SK-MEL-5 (cell line): ENCODE measurements around the gene TDRD9. TPM values are rescaled to one million over a fixed set of nuclear protein-coding genes. Genes with fewer than 3 reads are reported as not detected.

Experiments used
- DNase-seq: peaks from one replicate; pipeline ENCODE4 v3.0.0-alpha.2; 2016; ENCODE audit warnings: low read depth, low spot score
- in situ Hi-C: cut with HindIII; loops from 2 replicates; pipeline ENCODE4 v1.10.0; 2016; ENCODE audit warnings: low sequenced_read_pairs, high pct_unique_total_duplicates, low pct_unique_long_range_greater_than_20kb
- small RNA-seq, 2 experiments: library from RNA; depleted of rRNA; stranded (forward); fragments of <200 nt; gene quantifications; one replicate each; pipeline ENCODE3, GENCODE V24; 2014
- total RNA-seq: library from RNA; depleted of rRNA; stranded (reverse); fragments of >200 nt; shearing (Covaris generic); gene quantifications from 2 replicates; pipeline ENCODE4 v1.2.3, GENCODE V29; 2014; rRNA removed

The TDRD9 gene
- total RNA-seq, 1 experiment from 2014 or later: not detected

DNA sequence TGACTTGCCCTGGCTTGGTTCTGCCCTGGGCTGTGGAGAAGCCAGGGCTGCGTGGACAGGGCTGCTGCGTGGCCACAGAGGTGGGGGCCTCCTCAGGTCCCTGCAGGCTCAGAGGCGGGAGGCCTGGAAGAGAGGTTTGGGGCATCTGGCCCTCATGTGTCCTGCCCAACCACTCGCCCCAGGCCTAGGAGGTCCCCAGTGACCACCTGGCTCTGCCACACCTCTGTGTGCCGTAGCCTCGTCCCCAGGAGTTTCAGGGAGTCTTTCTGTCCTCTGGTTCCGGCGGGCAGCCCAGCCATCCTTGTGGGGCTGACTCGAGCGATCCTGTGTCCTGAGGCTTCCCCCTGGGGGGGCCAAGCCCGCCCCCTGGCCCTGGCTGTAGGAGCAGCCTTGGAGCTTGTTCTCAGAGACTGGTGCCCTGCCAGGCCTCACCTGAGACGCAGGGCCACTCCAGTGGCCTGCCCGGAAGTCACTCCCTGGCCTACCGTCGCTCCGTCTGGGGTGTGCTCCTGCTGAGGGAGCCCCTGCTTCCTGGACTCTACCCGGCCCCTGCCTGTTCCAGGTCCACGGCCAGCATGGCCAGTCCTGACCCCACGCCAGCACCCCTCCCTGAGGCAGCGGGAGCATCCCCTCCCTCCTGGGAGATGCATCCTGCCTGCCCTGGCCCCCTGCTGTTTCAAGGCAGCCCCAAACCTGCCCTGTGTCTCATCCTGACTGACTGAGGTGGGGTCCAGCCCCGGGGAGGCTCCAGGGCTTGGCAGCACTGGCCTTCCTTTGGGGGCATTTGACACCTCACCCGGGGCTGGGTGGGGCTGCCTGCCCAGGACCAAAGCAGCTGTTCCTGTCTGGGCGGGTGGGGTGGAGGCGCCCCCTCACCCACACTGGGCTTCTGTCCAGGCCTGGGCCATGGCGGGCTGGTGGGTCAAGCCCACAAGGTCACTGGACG, 171.1 kb downstream of the TDRD9 start:
- no peak for DNase-seq
- in situ Hi-C loops: no loop called here

DNA sequence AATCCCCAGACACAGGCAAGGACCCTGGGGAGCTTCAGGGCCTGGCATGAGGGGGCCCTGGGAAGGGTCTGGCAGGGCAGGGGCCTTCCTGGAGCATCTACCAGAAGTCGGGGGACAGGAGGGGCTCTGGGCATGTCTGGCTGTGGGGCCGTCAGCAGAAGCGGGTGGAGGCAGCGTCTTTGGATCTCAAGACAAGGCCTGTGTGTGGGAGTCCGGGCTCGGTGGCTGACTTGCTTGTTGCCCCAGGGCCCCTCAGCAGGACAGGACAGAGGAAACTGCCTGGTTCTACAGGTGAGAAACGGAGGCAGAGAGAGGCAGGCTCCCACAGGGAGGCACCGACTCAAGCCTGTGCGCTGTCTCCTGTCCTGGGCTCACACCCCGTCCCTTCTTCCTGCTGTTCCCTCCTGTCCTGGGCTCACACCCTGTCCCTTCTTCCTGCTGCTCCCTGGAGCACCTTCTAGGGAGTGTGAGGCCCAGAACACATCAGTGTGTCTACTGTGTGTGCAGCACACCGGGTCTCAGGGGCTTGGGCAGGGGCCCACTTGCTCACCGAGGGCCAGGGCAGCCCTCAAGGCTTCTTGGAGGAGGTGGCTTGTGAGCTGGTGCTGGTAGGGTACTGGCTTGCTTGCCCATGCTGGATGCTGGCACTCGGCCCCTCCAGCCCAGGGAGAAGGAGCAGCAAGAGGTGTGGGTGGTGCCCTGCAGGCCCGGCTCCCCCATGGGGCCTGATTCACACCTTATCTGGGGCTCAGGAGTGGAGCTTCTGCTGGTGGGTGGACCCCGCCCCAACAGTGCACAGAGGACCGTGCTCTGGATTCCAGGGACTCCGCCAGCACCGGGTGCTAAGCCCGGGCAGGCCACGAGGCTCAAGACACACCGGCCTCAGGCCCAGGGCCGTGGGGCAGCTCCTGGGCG, 172.2 kb downstream of the TDRD9 start:
- DNase-seq: no peak
- in situ Hi-C loops: no loop called here

GRCh38 chr14:104101086-104101621, 172.9 kb downstream of the TDRD9 start:
- in situ Hi-C loops: no loop called here
- DNase-seq: no peak

DNA sequence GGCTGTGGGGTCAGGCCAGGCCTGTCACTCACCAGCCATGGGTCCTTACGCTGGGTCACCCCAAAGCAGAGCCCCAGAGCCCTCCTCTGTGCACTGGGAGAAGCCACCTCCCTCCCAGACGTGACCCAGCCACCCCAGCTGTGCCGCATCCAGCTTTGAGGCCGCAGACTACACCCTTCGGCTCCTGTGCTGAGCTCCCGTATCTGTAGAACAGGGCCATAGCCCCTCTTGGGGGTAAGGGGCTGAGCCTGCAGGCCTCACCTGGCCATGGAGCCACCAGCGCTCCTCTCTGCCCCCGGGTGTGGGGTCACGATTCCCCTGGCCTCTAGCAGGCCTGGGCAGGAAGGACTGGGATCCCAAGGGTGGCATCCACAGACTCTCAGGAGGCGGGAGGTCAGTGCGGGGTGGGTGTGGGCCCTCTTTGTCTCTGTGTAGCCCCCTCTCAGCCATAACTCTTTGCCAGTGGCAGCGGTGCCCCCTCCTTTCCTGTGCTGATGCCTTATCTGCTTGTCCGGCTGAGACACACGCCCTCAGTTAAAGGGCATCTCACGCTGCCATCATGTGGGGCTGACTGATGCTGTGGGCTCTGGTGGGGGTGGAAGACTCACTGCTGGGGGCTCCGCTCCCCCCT, 173.5 kb downstream of the TDRD9 start:
- in situ Hi-C loops: no loop called here
- no peak for DNase-seq

Small RNA genes lying within 50 kb of the gene (small RNA-seq; reads per million reads assigned to genes)
- gene RN7SL634P: 0 to 0.14 reads per million in 2 experiments

Other genes starting within 250 kb of the TDRD9 start
- 27.7 and 33.5 TPM in 2 replicates for gene XRCC3, start 213.0 kb upstream of the TDRD9 start, total RNA-seq
- 22.1 and 33.2 TPM in 2 replicates for gene ZFYVE21, start 212.6 kb upstream of the TDRD9 start, total RNA-seq
- 3.2 and 6.2 TPM in 2 replicates for gene PPP1R13B, start 80.9 kb upstream of the TDRD9 start, total RNA-seq
- gene RD3L, start 14.1 kb downstream of the TDRD9 start, total RNA-seq: not detected in 2 replicates
- 0.29 and 1.3 TPM in 2 replicates for gene ASPG, start 157.2 kb downstream of the TDRD9 start, total RNA-seq
- 1.4 TPM in 2 replicates for gene KIF26A, start 210.1 kb downstream of the TDRD9 start, total RNA-seq